Muscle of arm (tissue), 14 donors: ENCODE data around the gene RBM47. TPM values are rescaled to one million over a fixed set of nuclear protein-coding genes. Genes with fewer than 3 reads are reported as not detected.
A peak's percentile ranks its signal among the peaks of the same experiment; 100 is the strongest.
"Not testable (repeated sequence)": the region's sequence is repeated elsewhere in the genome, so short reads cannot be mapped to it uniquely, and the experiment has no call there.

ENCODE experiments used
- DNase-seq: peaks from one replicate; pipeline ENCODE4 v3.0.0-alpha.2; 2013
- long read RNA-seq, 11 donors: transcript quantifications; one replicate each; lab custom pipeline, GENCODE V29; 2026
- polyA plus RNA-seq, 12 donors: library from polyadenylated mRNA; unstranded; fragments of 120-200 nt; gene quantifications; one replicate each; pipeline ENCODE4 v1.2.1, GENCODE V29; 2013; ENCODE audit not compliant: insufficient read length in 12 of 12

RBM47 gene
- 10 to 100 TPM in 1 of 12 donors, 1 to 10 TPM in 9, under 1 TPM in 1, not detected in 1; 0.93 to 20.1 (median 1.8) TPM for polyA plus RNA-seq
- long read RNA-seq, donor 1, full-length matches to known transcripts: 13 of 41 reads
- long read RNA-seq, donor 1, partial matches to known transcripts: 28 of 41 reads
- long read RNA-seq, donor 1, other reads (novel, unspliced or antisense): 0 of 41 reads
- long read RNA-seq, donor 2, partial matches to known transcripts: 0 of 1 reads
- long read RNA-seq, donor 2, other reads (novel, unspliced or antisense): 0 of 1 reads
- long read RNA-seq, donor 3: 0 reads
- long read RNA-seq, donor 4: 0 reads
- long read RNA-seq, donor 5: 0 reads
- long read RNA-seq, donor 6: 0 reads
- long read RNA-seq, donor 7: 0 reads
- long read RNA-seq, donor 8: 0 reads
- long read RNA-seq, donor 9, full-length matches to known transcripts: 1 of 1 reads
- long read RNA-seq, donor 9, partial matches to known transcripts: 0 of 1 reads
- long read RNA-seq, donor 9, other reads (novel, unspliced or antisense): 0 of 1 reads
- long read RNA-seq, donor 10: 0 reads
- long read RNA-seq, donor 11: 0 reads

DNA sequence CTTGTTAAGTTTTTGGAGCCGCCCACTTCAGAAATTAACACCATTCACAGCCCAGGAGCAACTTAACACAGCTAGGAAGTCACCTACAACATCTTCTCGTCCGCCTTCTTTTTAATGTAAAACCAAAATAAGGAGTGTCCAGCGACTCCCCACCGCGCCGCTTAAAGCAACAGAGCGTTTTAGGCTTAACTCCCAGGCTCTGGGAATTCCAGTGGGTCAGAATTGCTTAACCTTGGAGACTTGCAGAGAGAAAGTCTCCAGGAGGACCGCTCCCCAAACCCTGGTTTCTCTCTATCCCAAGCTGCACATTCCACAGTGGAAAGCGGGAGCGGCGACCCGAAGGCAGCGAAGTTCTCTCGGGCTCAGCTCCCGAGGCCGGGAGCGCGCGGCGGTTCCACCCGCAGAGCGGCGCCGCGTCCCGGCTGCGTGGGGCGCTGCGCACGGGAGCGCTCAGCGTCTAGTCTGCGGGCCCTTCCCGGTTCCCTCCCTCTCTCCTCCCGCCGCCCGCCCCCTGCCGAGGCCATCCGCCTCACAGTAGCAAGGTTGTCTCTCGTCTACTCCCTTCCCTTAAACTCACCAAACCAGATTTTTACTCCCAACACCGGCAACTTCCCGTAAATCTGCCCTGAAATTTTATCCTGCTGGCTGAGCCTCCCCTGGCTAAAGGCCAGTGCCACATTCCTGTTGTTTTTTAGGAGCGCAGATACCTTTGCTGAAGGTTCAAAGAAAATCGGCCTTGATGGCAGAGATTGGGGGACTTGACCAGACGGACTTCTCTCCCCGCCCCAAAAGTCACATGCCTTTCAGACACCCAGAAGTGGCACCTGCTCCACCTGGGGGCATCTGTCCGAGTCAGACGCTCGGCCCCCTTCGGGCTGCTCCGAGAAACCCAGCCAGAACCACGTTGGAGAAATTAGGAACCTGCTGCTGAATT lies at the start of gene RBM47:
RBM47 (minus strand) TSS at position 464 of the 934 bp plus-strand sequence. CDS start 190,971 bp downstream, outside the sequence.
- peak; percentile 41 for DNase-seq

DNA sequence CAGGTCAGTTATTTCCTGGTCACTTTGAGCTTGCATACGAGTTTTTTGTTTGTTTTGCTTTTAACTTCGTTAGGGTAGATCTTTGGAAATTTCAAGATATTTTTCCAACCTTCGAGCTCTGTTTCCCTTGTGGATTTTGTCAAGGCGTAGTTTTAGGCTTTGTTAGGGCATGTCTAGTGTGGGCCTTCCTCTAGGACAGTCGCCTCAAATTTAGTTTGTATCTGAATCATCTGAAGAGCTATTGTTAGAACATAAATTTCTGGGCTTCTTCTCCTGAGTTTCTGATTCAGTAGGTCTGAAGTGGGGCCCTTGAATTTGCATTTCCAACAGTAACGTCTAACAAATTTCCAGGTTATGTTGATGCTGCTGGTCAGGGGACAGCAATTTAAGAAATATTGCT lies 48.8 kb upstream of the RBM47 start:
- no peak for DNase-seq

- no peak for DNase-seq
Measured at GRCh38 chr4:40675166-40675565, 45.5 kb upstream of the RBM47 start.

GRCh38 chr4:40672528-40673522 lies 43.2 kb upstream of the RBM47 start:
- no peak for DNase-seq

- DNase-seq: no peak
Measured at GRCh38 chr4:40669504-40669903, 39.8 kb upstream of the RBM47 start.

GRCh38 chr4:40665842-40666241 lies 36.2 kb upstream of the RBM47 start:
- no peak for DNase-seq

- no peak for DNase-seq
Measured at GRCh38 chr4:40662962-40663604, 33.4 kb upstream of the RBM47 start.

DNA sequence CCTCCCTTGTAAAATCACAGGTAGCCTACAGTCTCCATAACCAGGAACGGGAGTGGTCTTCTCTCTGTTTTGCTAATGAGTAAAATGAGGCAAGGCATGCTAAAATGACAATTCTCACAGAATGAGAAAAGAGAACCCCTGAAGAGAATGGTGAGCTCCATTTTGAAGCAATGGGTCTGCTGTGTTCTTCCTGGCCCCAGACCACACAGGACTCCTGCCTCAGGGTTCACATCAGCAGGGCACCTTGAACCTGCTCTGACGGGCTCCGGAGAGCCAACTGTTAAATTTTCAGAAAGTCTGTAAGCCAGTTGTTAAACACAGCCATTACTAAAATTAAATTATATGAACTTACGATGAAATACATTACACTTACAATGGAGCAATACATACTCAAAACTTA lies 32.1 kb upstream of the RBM47 start:
- no peak for DNase-seq

DNA sequence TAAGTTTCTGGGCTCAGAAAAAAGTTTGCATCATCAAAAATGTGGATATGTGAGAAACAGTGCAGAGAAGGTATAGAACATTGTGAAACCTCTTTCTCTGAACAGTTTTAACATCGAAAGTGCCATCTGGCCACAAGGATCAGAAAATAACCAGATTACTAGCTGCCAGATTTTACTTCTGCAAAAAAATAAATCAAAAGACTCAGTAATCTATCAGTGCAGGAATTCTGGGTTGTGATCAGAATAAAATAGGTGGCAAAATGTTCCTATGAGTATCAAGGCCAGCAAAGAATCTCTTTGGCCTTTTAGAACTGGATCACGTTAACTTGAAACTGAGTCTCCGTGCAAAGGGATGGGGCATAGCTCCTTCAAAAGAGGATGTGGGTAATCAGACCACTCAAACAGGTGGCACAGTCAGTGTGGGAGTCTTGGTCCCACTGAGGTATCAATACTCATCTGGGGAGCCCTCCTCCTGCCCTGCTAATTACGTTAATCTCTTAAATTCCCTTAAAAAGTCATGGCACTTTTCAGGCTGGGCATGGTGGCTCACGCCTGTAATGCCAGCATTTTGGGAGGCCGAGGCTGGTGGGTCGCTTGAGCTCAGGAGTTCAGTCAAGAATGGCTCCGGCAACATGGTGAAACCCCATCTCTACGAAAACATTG lies 26.7 kb upstream of the RBM47 start:
- DNase-seq: no peak

DNA sequence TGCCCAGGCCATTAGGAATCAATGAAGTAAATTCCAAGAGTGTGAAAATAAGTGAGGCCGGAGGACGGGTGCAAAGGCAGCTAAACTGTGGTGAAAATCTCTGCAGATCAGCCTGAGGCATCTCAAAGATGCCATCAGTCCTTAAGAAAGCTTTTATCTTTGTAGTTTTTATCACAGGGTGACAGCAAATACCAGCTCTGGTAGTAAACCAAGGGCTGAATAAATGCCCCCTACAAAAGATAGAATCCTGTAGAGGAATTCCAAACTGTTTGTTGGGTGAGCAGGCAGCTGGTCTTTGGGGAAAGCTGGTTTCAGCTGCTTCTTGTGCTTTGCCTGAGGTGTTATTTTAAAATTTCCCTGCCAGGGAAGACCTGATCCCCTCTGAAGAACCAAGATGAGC lies 21.6 kb upstream of the RBM47 start:
- no peak for DNase-seq

DNA sequence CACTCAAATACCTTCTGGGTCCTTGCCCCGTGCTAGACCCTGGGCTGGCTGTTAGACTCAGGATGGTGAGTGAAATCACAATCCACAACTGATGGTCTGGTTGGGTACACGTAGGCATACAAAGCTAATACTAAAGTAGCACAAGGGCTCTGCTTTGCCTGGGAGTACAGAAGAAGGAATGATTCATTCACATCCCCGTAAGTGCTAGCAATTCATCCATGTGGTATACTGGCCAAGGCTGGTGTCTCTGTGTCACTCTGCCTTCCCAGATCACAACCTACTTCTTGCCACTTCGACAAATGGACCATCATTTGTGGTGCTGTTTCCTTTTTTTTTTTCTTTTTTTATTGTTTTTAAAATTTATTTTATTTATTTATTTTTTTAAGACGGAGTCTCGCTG lies 19.7 kb upstream of the RBM47 start:
- no peak for DNase-seq

- DNase-seq: no peak
Measured at GRCh38 chr4:40648742-40649281, 19.1 kb upstream of the RBM47 start.

DNA sequence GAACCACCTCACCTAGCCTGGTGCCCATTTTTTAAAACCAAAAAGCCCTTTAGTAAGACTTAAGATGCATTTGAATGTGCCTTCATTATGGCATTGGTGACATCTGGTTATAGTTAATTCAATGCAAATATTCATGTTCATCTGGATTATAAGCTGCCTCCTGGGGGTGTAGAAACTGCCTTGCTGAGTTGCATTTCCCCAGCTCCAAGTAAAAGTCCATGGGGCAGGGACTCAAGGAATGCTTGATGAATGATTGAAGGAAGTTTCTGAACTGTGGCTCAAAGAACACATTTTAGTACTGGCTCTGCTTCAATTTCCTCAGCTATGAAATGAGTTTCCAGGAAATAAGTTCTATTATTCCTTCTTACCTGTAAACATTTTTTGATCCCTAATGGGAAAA lies 18.5 kb upstream of the RBM47 start:
- DNase-seq: no peak

DNA sequence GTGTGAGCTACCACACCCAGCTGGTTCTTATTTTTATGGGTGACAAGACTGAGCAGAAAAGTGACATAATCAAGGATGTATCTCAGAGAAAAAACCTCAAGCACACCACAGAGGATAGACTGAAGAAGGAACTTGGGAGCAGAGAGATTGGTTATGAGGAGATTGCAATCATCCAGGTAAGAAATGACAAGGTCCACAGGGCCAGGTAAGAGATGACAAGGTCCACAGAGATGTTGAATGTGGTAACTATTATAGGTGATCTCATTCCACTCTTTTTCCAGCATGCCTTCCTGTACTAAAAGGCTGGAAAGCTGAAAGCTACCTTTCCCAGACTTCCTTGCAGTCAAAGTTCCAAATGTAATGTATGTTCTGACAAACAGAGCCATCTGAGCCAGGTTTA lies 15.9 kb upstream of the RBM47 start:
- no peak for DNase-seq

- no peak for DNase-seq
Measured at GRCh38 chr4:40632080-40632479, 2.4 kb upstream of the RBM47 start.

DNA sequence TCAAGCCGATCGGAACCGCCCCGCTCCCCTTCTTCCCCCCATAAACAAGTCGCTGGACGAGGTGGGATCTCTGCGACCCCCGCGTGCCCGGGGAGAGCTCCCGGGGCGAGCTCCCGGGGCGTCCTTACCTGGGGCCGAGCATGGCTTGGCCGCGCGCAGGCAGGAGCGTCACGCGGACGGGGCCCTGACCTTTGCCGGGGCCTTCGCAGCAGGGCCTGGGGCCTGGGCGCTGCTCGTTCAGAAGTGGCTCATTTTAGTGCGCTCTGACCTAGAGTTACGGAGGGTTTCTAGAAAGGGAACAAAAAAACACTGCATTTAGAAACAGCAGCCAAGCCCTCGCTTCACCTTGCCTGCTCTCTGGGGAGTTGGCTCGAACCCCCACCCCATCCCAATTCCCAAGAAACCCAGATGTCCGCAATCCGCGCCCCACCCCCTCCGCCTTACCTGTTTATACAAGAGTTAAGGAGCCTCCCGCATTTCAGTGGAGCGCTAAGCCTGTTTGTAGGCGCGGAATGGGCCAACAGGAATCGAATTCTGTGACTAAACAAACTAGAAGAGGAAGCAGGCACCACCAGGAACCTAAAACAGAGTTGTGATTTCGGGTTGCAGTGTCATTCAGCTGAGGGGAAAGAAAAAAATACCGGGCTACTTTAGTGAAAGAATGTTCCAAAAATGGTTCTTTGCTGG lies 814 bp upstream of the RBM47 start:
- no peak for DNase-seq

DNA sequence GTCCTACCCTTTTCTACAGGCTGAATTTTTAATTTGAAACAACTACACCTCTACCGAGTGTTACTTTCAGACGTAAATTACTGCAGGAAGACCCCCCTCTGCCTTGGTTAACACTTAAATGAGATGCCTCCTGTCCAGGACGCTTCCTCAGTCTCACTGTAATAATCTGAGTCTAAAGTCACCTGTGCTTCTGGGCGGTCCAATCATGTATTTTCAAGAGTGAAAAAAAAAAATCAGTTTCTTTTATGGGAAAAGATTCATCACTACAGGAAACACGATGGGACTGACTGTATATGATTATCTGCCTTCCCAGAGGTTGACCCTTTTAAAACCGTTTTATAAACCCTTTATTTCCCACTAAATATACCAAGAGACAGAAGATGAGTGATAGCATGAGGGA lies 776 bp downstream of the RBM47 start:
- DNase-seq: no peak

- not testable (repeated sequence) for DNase-seq
Measured at GRCh38 chr4:40628407-40628806, 1.3 kb downstream of the RBM47 start.

DNA sequence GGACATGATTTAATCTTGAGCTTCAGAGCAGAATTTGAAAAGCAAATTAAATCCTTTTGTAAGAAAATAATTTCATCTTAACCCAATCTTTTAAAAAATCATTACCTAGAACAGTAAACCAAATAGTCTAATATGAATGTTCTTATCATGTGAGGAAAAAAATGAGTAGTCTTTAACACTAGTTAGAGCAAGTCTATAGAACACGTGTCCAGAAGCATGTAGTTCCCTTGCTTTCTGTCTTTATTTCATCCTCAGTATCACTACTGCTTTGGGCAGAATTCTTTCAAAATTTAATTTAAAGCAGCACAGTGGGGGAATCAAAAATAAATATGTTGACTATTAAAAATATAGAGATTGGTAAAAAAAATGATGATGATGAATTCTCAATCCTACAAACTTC lies 2.1 kb downstream of the RBM47 start:
- no peak for DNase-seq
